ENCODE data around the gene PRADC1.

GRCh38 chr2:73225513-73226360 lies 7.3 kb downstream of the PRADC1 start:
- no peak for TF ChIP-seq CTCF (IDR thresholded peaks at IDR 0.05)
- TF ChIP-seq EZH2 (IDR thresholded peaks at IDR 0.05; ENCODE audit: borderline replicate concordance, insufficient read depth, low read depth, low read length, poor library complexity, severe bottlenecking): no peak

Measured in B cell (primary cell).